Mononuclear cell (primary cell): Measurements from ENCODE around the gene PPP4R1. TPM values are rescaled to one million over a fixed set of nuclear protein-coding genes. Genes with fewer than 3 reads are reported as not detected.

Source experiments
- H3K27me3 ChIP-seq: 2 replicates; pipeline ENCODE4 v1.6.0; 2011; ENCODE audit warnings: low read length, control low read depth; ENCODE audit not compliant: insufficient read depth
- H3K4me1 ChIP-seq: 2 replicates; pipeline ENCODE4 v1.5.1; 2011; ENCODE audit warnings: mild to moderate bottlenecking, low read length, control low read depth; ENCODE audit not compliant: insufficient read depth
- H3K4me3 ChIP-seq: 2 replicates; pipeline ENCODE4 v1.5.1; 2011; ENCODE audit warnings: mild to moderate bottlenecking, low read length, moderate library complexity
- H3K9me3 ChIP-seq: 2 replicates; pipeline ENCODE4 v1.5.1; 2011; ENCODE audit warnings: low read depth, mild to moderate bottlenecking, control low read depth, low read length
- total RNA-seq: library from RNA; depleted of rRNA; stranded (reverse); fragments of >200 nt; gene quantifications from one replicate; pipeline ENCODE4 v1.2.3, GENCODE V29; 2012

The PPP4R1 gene
- total RNA-seq, 1 donor = 104 TPM

GRCh38 chr18:9638886-9639285 lies 24.5 kb upstream of the PPP4R1 start:
- Histone ChIP-seq H3K9me3 (no peaks in the 10 kb centered on the region), H3K27me3 (no peaks in the 10 kb centered on the region), H3K4me1 (no peaks in the 10 kb centered on the region), H3K4me3 (no peak overlapping the region)

- H3K27me3 ChIP-seq = no peaks in the 10 kb centered on the region
- H3K4me1 ChIP-seq = no peaks in the 10 kb centered on the region
- no peaks in the 10 kb centered on the region for H3K9me3 ChIP-seq
- H3K4me3 ChIP-seq = no peak overlapping the region
These were observed 22.8 kb upstream of the PPP4R1 start for GRCh38 chr18:9637036-9637767.

- no peak overlapping the region for H3K4me3 ChIP-seq
- no peaks in the 10 kb centered on the region for H3K9me3 ChIP-seq
- H3K27me3 ChIP-seq = no peaks in the 10 kb centered on the region
- no peaks in the 10 kb centered on the region for H3K4me1 ChIP-seq
These were observed 20.5 kb upstream of the PPP4R1 start for GRCh38 chr18:9634856-9635255.

GRCh38 chr18:9631814-9632496 lies 17.6 kb upstream of the PPP4R1 start:
- Histone ChIP-seq H3K4me3 (no peak overlapping the region), H3K9me3 (no peaks in the 10 kb centered on the region)

GRCh38 chr18:9630444-9630843 lies 16.1 kb upstream of the PPP4R1 start:
- no peaks in the 10 kb centered on the region for H3K4me1 ChIP-seq
- H3K27me3 ChIP-seq = no peaks in the 10 kb centered on the region
- H3K4me3 ChIP-seq = no peak overlapping the region
- no peaks in the 10 kb centered on the region for H3K9me3 ChIP-seq

More at GRCh38 chr18:9631814-9632496, 17.6 kb upstream of the PPP4R1 start:
- Histone ChIP-seq H3K4me1 (no peaks in the 10 kb centered on the region), H3K27me3 (no peaks in the 10 kb centered on the region)

- no peaks in the 10 kb centered on the region for H3K27me3 ChIP-seq
- H3K4me1 ChIP-seq = no peaks in the 10 kb centered on the region
- H3K9me3 ChIP-seq = no peaks in the 10 kb centered on the region
- no peak overlapping the region for H3K4me3 ChIP-seq
These were observed 15.3 kb upstream of the PPP4R1 start for GRCh38 chr18:9629709-9630108.

- Histone ChIP-seq H3K4me1 (no peaks in the 10 kb centered on the region), H3K4me3 (no peak overlapping the region), H3K27me3 (no peaks in the 10 kb centered on the region)
These were observed 14.6 kb upstream of the PPP4R1 start for GRCh38 chr18:9628984-9629383.

GRCh38 chr18:9627642-9628041 lies 13.3 kb upstream of the PPP4R1 start:
- Histone ChIP-seq H3K4me1 (no peaks in the 10 kb centered on the region), H3K9me3 (no peaks in the 10 kb centered on the region), H3K27me3 (no peaks in the 10 kb centered on the region), H3K4me3 (no peak overlapping the region)

More at GRCh38 chr18:9628984-9629383, 14.6 kb upstream of the PPP4R1 start:
- no peaks in the 10 kb centered on the region for H3K9me3 ChIP-seq

GRCh38 chr18:9619990-9620389 lies 5.6 kb upstream of the PPP4R1 start:
- Histone ChIP-seq H3K4me3 (no peak overlapping the region), H3K4me1 (peaks cover 19% of the 10 kb centered on the region), H3K27me3 (no peaks in the 10 kb centered on the region), H3K9me3 (no peaks in the 10 kb centered on the region)

- Histone ChIP-seq H3K9me3 (no peaks in the 10 kb centered on the region), H3K4me1 (peaks cover 19% of the 10 kb centered on the region), H3K27me3 (no peaks in the 10 kb centered on the region), H3K4me3 (no peak overlapping the region)
These were observed 5.2 kb upstream of the PPP4R1 start for GRCh38 chr18:9619545-9619944.

GRCh38 chr18:9619056-9619455 lies 4.7 kb upstream of the PPP4R1 start:
- Histone ChIP-seq H3K27me3 (no peaks in the 10 kb centered on the region), H3K4me3 (no peak overlapping the region), H3K4me1 (peaks cover 19% of the 10 kb centered on the region), H3K9me3 (no peaks in the 10 kb centered on the region)

GRCh38 chr18:9617006-9617542 lies 2.7 kb upstream of the PPP4R1 start:
- Histone ChIP-seq H3K9me3 (no peaks in the 10 kb centered on the region), H3K4me3 (no peak overlapping the region), H3K27me3 (no peaks in the 10 kb centered on the region), H3K4me1 (peaks cover 36% of the 10 kb centered on the region)

GRCh38 chr18:9616049-9616448 lies 1.7 kb upstream of the PPP4R1 start:
- Histone ChIP-seq H3K4me1 (peaks cover 39% of the 10 kb centered on the region), H3K4me3 (no peak overlapping the region), H3K27me3 (no peaks in the 10 kb centered on the region), H3K9me3 (no peaks in the 10 kb centered on the region)

GRCh38 chr18:9615280-9615797 lies 980 bp upstream of the PPP4R1 start:
- H3K9me3 ChIP-seq = no peaks in the 10 kb centered on the region
- H3K4me3 ChIP-seq = peak overlapping the region; percentile 58
- peaks cover 39% of the 10 kb centered on the region for H3K4me1 ChIP-seq
- no peaks in the 10 kb centered on the region for H3K27me3 ChIP-seq

- peak overlapping the region; percentile 63 for H3K4me3 ChIP-seq
- peaks cover 31% of the 10 kb centered on the region for H3K4me1 ChIP-seq
- H3K9me3 ChIP-seq = no peaks in the 10 kb centered on the region
- H3K27me3 ChIP-seq = no peaks in the 10 kb centered on the region
These were observed 584 bp downstream of the PPP4R1 start for GRCh38 chr18:9613550-9614400.
